ENCODE measurements around the gene STXBP4.

STXBP4 gene, protein sequence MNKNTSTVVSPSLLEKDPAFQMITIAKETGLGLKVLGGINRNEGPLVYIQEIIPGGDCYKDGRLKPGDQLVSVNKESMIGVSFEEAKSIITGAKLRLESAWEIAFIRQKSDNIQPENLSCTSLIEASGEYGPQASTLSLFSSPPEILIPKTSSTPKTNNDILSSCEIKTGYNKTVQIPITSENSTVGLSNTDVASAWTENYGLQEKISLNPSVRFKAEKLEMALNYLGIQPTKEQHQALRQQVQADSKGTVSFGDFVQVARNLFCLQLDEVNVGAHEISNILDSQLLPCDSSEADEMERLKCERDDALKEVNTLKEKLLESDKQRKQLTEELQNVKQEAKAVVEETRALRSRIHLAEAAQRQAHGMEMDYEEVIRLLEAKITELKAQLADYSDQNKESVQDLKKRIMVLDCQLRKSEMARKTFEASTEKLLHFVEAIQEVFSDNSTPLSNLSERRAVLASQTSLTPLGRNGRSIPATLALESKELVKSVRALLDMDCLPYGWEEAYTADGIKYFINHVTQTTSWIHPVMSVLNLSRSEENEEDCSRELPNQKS

DNA sequence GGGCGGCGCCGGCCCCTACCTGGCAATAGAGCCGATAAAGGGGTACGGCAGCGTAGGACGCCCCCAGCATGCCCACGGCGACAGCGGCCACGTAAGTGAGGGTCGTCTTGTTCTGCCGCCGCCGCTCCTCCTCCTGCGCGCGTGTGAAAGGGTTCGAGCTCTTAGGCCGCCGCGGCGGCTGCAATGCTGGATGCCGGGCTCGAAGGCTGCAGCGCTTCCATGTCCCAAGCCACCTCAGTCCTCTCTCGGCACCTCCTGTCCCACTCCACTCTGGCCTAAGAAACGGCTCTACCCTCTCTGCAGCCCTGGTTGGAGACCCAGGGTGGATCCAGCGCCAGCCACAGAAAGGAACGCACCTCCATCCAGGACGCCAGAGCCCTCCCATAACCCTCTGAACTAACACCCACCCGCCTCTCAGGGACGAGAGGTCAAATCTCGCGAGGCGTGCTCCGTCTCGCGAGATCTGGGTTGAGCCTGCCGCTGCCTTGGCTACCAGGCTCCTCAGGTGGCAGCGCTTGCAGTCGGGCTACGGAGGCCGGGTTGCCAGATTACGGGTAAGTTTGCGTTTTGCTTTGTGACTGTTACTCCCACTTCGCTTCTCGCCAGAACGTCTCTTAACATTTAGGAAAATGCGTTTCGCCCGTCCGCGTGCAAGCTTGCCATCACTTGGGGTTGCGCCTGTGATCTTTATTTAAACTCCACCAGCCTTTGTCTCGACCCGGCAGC lies at the start of gene STXBP4, which contains the start of gene COX11:
STXBP4 (plus strand) TSS at position 504 of the 726 bp plus-strand sequence. CDS start 17,455 bp downstream, outside the sequence.
COX11 (minus strand) TSS at position 393 of the 726 bp plus-strand sequence; CDS start at position 385, 8 bp downstream.
- Histone ChIP-seq H3K9ac (ENCODE audit: low read length in 5 of 5) (peak within 1 kb of the TSS; percentile 72 to 97 (median 94)), H3K36me3 (ENCODE audit: control insufficient read depth in 5 of 5, insufficient read depth in 5 of 5, low read length in 5 of 5) (peaks cover 3 to 18% (median 10%) of the 10 kb centered on the region in 5 donors), H3K9me3 (ENCODE audit: control insufficient read depth in 5 of 5, low read length in 5 of 5) (no peaks in the 10 kb centered on the region), H3K27me3 (ENCODE audit: control insufficient read depth in 5 of 5, insufficient read depth in 4 of 5, low read length in 5 of 5) (no peaks in the 10 kb centered on the region), H3K4me1 (ENCODE audit: control insufficient read depth in 5 of 5, insufficient read depth in 5 of 5, low read length in 5 of 5) (peaks cover 2 to 29% (median 27%) of the 10 kb centered on the region in 5 donors), H3K27ac (ENCODE audit: low read depth, low read length) (peak within 1 kb of the TSS; percentile 73), H3K4me3 (ENCODE audit: low read depth in 1 of 5, low read length in 5 of 5) (peak within 1 kb of the TSS; percentile 86 to 99 (median 95))

DNA sequence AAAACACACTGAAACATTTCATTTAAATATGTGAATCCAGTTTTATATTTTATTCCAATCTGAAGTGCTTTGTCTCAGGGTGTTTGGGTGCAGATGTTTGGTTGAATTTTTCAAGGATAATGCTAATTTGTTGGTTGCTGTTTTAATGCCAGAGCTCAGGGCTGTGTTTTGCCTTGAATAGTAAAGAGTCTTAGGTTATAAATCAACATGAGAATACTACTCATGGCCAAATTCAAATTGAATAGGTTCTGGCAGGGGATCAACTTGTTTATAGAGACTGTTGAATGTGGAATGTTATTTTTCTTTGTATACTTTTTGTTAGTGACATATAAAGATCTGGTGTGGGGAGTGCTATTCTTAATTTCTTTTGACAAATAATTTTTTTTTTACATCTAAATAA lies 49.1 kb upstream of the STXBP4 start:
- Histone ChIP-seq H3K27ac (ENCODE audit: low read depth, low read length) (no peak overlapping the region), H3K4me1 (ENCODE audit: control insufficient read depth in 5 of 5, insufficient read depth in 5 of 5, low read length in 5 of 5) (no peaks in the 10 kb centered on the region), H3K36me3 (ENCODE audit: control insufficient read depth in 5 of 5, insufficient read depth in 5 of 5, low read length in 5 of 5) (peaks cover 4 to 24% (median 10%) of the 10 kb centered on the region in 5 donors), H3K9ac (ENCODE audit: low read length in 5 of 5) (no peak overlapping the region), H3K9me3 (ENCODE audit: control insufficient read depth in 5 of 5, low read length in 5 of 5) (peaks cover 0 to 2% (median 0%) of the 10 kb centered on the region in 5 donors), H3K27me3 (ENCODE audit: control insufficient read depth in 5 of 5, insufficient read depth in 4 of 5, low read length in 5 of 5) (no peaks in the 10 kb centered on the region), H3K4me3 (ENCODE audit: low read depth in 1 of 5, low read length in 5 of 5) (no peak overlapping the region)

DNA sequence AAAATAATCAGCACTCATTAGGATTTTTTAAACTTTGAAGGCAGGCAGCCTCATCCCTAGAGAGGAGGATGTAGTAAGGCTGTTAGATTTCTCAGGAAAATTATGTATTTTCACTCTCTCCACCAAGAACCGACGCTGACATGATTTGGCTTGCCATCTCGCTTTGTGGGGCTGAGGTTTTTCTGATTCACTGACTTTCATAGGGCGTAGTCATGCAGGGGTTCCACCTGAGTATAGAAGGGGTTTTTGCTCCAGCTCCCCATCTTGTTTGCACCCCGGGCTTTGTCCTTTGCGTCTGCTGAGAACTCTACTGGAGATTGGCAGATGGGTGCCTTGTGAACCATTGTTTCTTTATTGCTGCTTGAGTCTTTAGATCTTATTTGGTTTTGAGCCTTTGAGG lies 47.7 kb upstream of the STXBP4 start:
- Histone ChIP-seq H3K4me1 (ENCODE audit: control insufficient read depth in 5 of 5, insufficient read depth in 5 of 5, low read length in 5 of 5) (no peaks in the 10 kb centered on the region), H3K27ac (ENCODE audit: low read depth, low read length) (no peak overlapping the region), H3K9ac (ENCODE audit: low read length in 5 of 5) (no peak overlapping the region), H3K9me3 (ENCODE audit: control insufficient read depth in 5 of 5, low read length in 5 of 5) (peaks cover 0 to 2% (median 0%) of the 10 kb centered on the region in 5 donors), H3K4me3 (ENCODE audit: low read depth in 1 of 5, low read length in 5 of 5) (no peak overlapping the region), H3K36me3 (ENCODE audit: control insufficient read depth in 5 of 5, insufficient read depth in 5 of 5, low read length in 5 of 5) (peaks cover 0 to 17% (median 6%) of the 10 kb centered on the region in 5 donors), H3K27me3 (ENCODE audit: control insufficient read depth in 5 of 5, insufficient read depth in 4 of 5, low read length in 5 of 5) (no peaks in the 10 kb centered on the region)

DNA sequence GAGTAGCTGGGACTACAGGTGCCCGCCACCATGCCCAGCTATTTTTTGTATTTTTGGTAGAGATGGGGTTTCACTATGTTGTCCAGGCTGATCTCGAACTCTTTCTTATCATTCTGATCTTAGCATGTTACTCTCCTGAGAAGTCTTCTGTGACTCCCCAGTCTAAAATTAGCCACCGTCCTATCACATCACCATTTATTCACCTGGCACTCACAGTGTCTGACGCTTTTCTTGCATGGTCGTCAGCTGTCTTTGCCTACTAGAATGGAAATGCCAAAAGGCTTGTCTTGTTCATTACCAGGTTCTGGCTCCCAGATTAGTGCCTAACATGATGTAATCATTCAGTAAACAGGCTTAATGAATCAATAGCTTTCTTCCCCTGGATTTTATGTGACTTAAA lies 44.2 kb upstream of the STXBP4 start:
- Histone ChIP-seq H3K4me1 (ENCODE audit: control insufficient read depth in 5 of 5, insufficient read depth in 5 of 5, low read length in 5 of 5) (no peaks in the 10 kb centered on the region), H3K9ac (ENCODE audit: low read length in 5 of 5) (no peak overlapping the region), H3K27ac (ENCODE audit: low read depth, low read length) (no peak overlapping the region), H3K9me3 (ENCODE audit: control insufficient read depth in 5 of 5, low read length in 5 of 5) (no peaks in the 10 kb centered on the region), H3K27me3 (ENCODE audit: control insufficient read depth in 5 of 5, insufficient read depth in 4 of 5, low read length in 5 of 5) (no peaks in the 10 kb centered on the region), H3K36me3 (ENCODE audit: control insufficient read depth in 5 of 5, insufficient read depth in 5 of 5, low read length in 5 of 5) (peaks cover 0 to 17% (median 0%) of the 10 kb centered on the region in 5 donors), H3K4me3 (ENCODE audit: low read depth in 1 of 5, low read length in 5 of 5) (no peak overlapping the region)

DNA sequence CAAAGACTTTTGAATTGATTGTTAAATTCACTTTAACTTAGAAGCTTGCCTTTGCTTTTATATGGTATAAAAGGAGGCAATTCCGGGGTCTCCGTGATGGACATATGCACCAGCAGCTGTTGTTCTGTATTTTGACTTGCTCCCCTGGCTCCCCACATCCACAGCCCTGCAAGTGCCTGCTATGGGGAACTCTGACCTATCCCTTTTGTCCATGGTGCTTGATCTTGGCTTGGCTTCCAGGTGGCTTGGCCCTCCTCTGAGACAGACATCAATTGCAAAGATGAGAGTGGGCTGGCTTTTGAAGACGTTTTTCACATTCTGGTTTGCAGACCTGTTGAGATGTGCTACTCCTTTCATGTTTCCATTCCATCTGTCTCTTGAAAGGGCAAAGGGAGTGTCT lies 41.0 kb upstream of the STXBP4 start:
- H3K36me3 ChIP-seq (ENCODE audit: control insufficient read depth in 5 of 5, insufficient read depth in 5 of 5, low read length in 5 of 5), result peaks cover 0 to 20% (median 5%) of the 10 kb centered on the region in 5 donors

DNA sequence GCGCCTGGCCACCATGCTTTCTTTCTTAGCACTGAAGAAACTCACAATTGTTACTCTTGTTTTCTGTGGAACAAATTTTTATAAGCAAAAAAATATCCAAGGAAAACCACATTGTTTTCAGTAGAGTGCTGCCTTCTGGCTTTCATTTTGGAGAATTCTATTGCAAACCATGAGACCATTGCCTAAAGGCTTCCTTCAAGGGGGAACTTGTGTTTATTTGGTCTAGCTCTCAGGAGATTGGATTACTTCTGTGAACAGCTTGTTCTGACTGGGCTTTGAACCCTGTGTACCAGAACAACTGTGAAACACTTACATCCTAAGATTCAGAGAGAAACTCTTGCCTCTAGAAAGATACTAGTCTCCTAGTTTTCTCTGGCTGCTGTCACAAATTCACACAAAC lies 35.9 kb upstream of the STXBP4 start:
- Histone ChIP-seq H3K4me1 (ENCODE audit: control insufficient read depth in 5 of 5, insufficient read depth in 5 of 5, low read length in 5 of 5) (no peaks in the 10 kb centered on the region), H3K4me3 (ENCODE audit: low read depth in 1 of 5, low read length in 5 of 5) (no peak overlapping the region), H3K27me3 (ENCODE audit: control insufficient read depth in 5 of 5, insufficient read depth in 4 of 5, low read length in 5 of 5) (no peaks in the 10 kb centered on the region), H3K36me3 (ENCODE audit: control insufficient read depth in 5 of 5, insufficient read depth in 5 of 5, low read length in 5 of 5) (peaks cover 0 to 37% (median 21%) of the 10 kb centered on the region in 5 donors), H3K9me3 (ENCODE audit: control insufficient read depth in 5 of 5, low read length in 5 of 5) (no peaks in the 10 kb centered on the region), H3K9ac (ENCODE audit: low read length in 5 of 5) (no peak overlapping the region), H3K27ac (ENCODE audit: low read depth, low read length) (no peak overlapping the region)

More for the DNA sequence above, 41.0 kb upstream of the STXBP4 start:
- no peaks in the 10 kb centered on the region for H3K27me3 ChIP-seq (ENCODE audit: control insufficient read depth in 5 of 5, insufficient read depth in 4 of 5, low read length in 5 of 5)
- no peak overlapping the region for H3K9ac ChIP-seq (ENCODE audit: low read length in 5 of 5)
- H3K4me1 ChIP-seq (ENCODE audit: control insufficient read depth in 5 of 5, insufficient read depth in 5 of 5, low read length in 5 of 5), result no peaks in the 10 kb centered on the region
- H3K27ac ChIP-seq (ENCODE audit: low read depth, low read length), result no peak overlapping the region
- H3K9me3 ChIP-seq (ENCODE audit: control insufficient read depth in 5 of 5, low read length in 5 of 5), result no peaks in the 10 kb centered on the region
- no peak overlapping the region for H3K4me3 ChIP-seq (ENCODE audit: low read depth in 1 of 5, low read length in 5 of 5)

DNA sequence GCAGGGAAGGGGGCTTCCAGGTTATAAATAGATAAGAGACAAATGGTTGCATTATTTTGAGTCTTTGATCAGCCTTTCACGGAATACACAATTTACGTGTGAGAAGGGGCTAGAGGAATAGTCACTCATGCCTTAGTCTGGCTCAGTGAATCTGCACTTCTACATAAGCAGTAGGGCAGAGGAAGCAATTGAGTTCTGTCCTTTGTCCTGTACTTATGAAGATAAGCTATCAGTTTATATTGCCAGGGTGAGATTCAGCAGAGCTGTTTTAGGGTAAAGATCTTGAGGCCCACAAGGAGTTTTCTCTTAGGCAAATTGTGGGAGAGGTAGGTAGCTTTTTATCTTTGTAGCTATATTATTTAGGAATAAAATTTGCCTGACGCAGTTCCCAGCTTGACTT lies 34.6 kb upstream of the STXBP4 start:
- Histone ChIP-seq H3K9me3 (ENCODE audit: control insufficient read depth in 5 of 5, low read length in 5 of 5) (no peaks in the 10 kb centered on the region), H3K27ac (ENCODE audit: low read depth, low read length) (no peak overlapping the region), H3K27me3 (ENCODE audit: control insufficient read depth in 5 of 5, insufficient read depth in 4 of 5, low read length in 5 of 5) (no peaks in the 10 kb centered on the region), H3K36me3 (ENCODE audit: control insufficient read depth in 5 of 5, insufficient read depth in 5 of 5, low read length in 5 of 5) (peaks cover 0 to 28% (median 21%) of the 10 kb centered on the region in 5 donors), H3K4me1 (ENCODE audit: control insufficient read depth in 5 of 5, insufficient read depth in 5 of 5, low read length in 5 of 5) (no peaks in the 10 kb centered on the region), H3K9ac (ENCODE audit: low read length in 5 of 5) (no peak overlapping the region), H3K4me3 (ENCODE audit: low read depth in 1 of 5, low read length in 5 of 5) (no peak overlapping the region)

DNA sequence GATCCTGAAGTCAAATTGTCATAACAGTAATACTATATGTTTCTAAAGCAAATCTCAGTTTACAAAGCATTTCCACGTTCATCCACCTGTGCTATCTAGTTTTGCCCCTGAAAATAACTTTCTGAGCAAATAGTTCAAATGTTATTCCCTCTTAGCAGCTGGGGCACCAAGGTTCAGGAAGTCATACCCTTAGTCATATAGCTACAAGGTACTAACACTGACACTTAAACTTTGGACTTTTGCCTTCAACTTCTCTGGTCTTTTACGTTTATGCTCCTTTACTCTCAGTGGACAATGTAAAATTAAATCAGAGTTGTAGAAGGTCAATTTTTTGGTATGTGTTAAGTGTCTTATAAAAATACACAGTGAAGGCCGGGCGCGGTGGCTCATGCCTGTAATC lies 33.1 kb upstream of the STXBP4 start:
- H3K9me3 ChIP-seq (ENCODE audit: control insufficient read depth in 5 of 5, low read length in 5 of 5), result no peaks in the 10 kb centered on the region
- no peaks in the 10 kb centered on the region for H3K27me3 ChIP-seq (ENCODE audit: control insufficient read depth in 5 of 5, insufficient read depth in 4 of 5, low read length in 5 of 5)
- peaks cover 0 to 5% (median 0%) of the 10 kb centered on the region in 5 donors for H3K4me1 ChIP-seq (ENCODE audit: control insufficient read depth in 5 of 5, insufficient read depth in 5 of 5, low read length in 5 of 5)
- H3K27ac ChIP-seq (ENCODE audit: low read depth, low read length), result no peak overlapping the region
- H3K9ac ChIP-seq (ENCODE audit: low read length in 5 of 5), result no peak overlapping the region
- peaks cover 2 to 27% (median 17%) of the 10 kb centered on the region in 5 donors for H3K36me3 ChIP-seq (ENCODE audit: control insufficient read depth in 5 of 5, insufficient read depth in 5 of 5, low read length in 5 of 5)
- no peak overlapping the region for H3K4me3 ChIP-seq (ENCODE audit: low read depth in 1 of 5, low read length in 5 of 5)

DNA sequence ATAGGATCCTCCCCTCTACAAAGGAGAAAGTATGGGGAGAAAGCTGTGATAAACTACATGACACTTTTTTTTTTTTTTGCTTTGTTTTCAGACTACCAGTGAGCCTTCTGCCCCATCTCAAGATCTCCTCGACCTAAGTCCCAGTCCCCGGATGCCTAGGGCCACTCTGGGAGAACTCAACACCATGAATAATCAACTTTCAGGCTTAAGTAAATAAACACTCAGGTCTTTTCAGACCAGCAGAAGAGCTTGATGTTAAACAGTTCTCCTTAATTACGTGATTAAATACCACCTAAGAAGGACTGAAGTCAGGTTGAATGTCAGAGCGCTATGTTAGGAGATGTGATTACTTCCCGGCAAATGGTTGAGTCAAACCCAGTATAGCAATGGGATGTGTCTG lies 31.5 kb upstream of the STXBP4 start:
- Histone ChIP-seq H3K4me1 (ENCODE audit: control insufficient read depth in 5 of 5, insufficient read depth in 5 of 5, low read length in 5 of 5) (peaks cover 0 to 5% (median 0%) of the 10 kb centered on the region in 5 donors), H3K9me3 (ENCODE audit: control insufficient read depth in 5 of 5, low read length in 5 of 5) (no peaks in the 10 kb centered on the region), H3K36me3 (ENCODE audit: control insufficient read depth in 5 of 5, insufficient read depth in 5 of 5, low read length in 5 of 5) (peaks cover 2 to 27% (median 13%) of the 10 kb centered on the region in 5 donors), H3K27me3 (ENCODE audit: control insufficient read depth in 5 of 5, insufficient read depth in 4 of 5, low read length in 5 of 5) (no peaks in the 10 kb centered on the region), H3K4me3 (ENCODE audit: low read depth in 1 of 5, low read length in 5 of 5) (no peak overlapping the region), H3K9ac (ENCODE audit: low read length in 5 of 5) (no peak overlapping the region), H3K27ac (ENCODE audit: low read depth, low read length) (no peak overlapping the region)
